ENCODE measurements around the gene FLNC. TPM values are rescaled to one million over a fixed set of nuclear protein-coding genes. Genes with fewer than 3 reads are reported as not detected.

Gene FLNC
- total RNA-seq, 1 experiment from 2014 or later: 8.0 TPM

- TF ChIP-seq STAT6 (CRISPR knock-in tag; conservative IDR thresholded peaks at IDR 0.05; ENCODE audit: low read depth) (no peak), GABPB1 (CRISPR knock-in tag; IDR thresholded peaks at IDR 0.05) (no peak), ESRRA (CRISPR knock-in tag; IDR thresholded peaks at IDR 0.05; ENCODE audit: borderline replicate concordance) (no peak), MYBL2 (CRISPR knock-in tag; IDR thresholded peaks at IDR 0.05) (no peak), ZNF416 (CRISPR knock-in tag; IDR thresholded peaks at IDR 0.05) (no peak), RORB (CRISPR knock-in tag; IDR thresholded peaks at IDR 0.05) (no peak), IRF1 (CRISPR knock-in tag; IDR thresholded peaks at IDR 0.05) (no peak), CTCF (IDR thresholded peaks at IDR 0.05) (no peak), ZNF281 (CRISPR knock-in tag; IDR thresholded peaks at IDR 0.05) (0 out of 2 replicates have a peak, but pooled peaks have one; percentile 34), FOXP1 (CRISPR knock-in tag; IDR thresholded peaks at IDR 0.05; ENCODE audit: borderline replicate concordance) (no peak; the same call in 1 of the 2 replicates), GRHL2 (CRISPR knock-in tag; IDR thresholded peaks at IDR 0.05; ENCODE audit: insufficient replicate concordance, severe bottlenecking) (no peak), ZSCAN18 (CRISPR knock-in tag; IDR thresholded peaks at IDR 0.05) (no peak), SMAD3 (CRISPR knock-in tag; IDR thresholded peaks at IDR 0.05; ENCODE audit: borderline replicate concordance) (no peak), ATF1 (CRISPR knock-in tag; IDR thresholded peaks at IDR 0.05) (no peak), ZBTB21 (CRISPR knock-in tag; IDR thresholded peaks at IDR 0.05; ENCODE audit: borderline replicate concordance) (no peak), FOXJ3 (CRISPR knock-in tag; IDR thresholded peaks at IDR 0.05; ENCODE audit: borderline replicate concordance) (no peak), ERG (CRISPR knock-in tag; IDR thresholded peaks at IDR 0.05) (0 out of 2 replicates have a peak, but pooled peaks have one; percentile 88), HMGXB4 (CRISPR knock-in tag; IDR thresholded peaks at IDR 0.05) (peak; percentile 68), FOXP4 (CRISPR knock-in tag; IDR thresholded peaks at IDR 0.05) (no peak), OVOL2 (CRISPR knock-in tag; IDR thresholded peaks at IDR 0.05; ENCODE audit: borderline replicate concordance) (no peak), TCF7 (CRISPR knock-in tag; IDR thresholded peaks at IDR 0.05; ENCODE audit: low read depth) (no peak)
These were observed 46.9 kb upstream of the FLNC start (continued) for GRCh38 chr7:128783143-128783861.

Data from WTC11 (cell line).